H1 (cell line): Measurements from ENCODE around the gene ZBTB49. TPM values are rescaled to one million over a fixed set of nuclear protein-coding genes. Genes with fewer than 3 reads are reported as not detected.

Experiments
- CTCF ChIA-PET: fragments of 300-600 bp; sonication (Branson Sonifier 250); formaldehyde crosslinking; loops from one replicate; lab custom pipeline; 2021; ENCODE audit not compliant: partially characterized antibody; lab: Charles Lee
- POLR2A ChIA-PET: fragments of 300-600 bp; sonication (Branson Sonifier 250); formaldehyde crosslinking; loops from one replicate; lab custom pipeline; 2021; ENCODE audit warnings: inconsistent platforms; ENCODE audit not compliant: partially characterized antibody; lab: Charles Lee
- DNase-seq, 2 experiments: peaks; one replicate each; pipeline versions ENCODE4 v3.0.0 to v3.0.0-alpha.2; 2010 to 2022; ENCODE audit warnings: low spot score in 2 of 2, low read depth in 1 of 2, mixed read lengths in 1 of 2
- FAIRE-seq: peaks from 2 replicates; lab custom pipeline; 2011; peaks lifted over from hg19 to GRCh38; lab: Jason Lieb, UNC
- H2AFZ ChIP-seq: 2 replicates; pipeline ENCODE4 v1.8.1; 2012; ENCODE audit warnings: low read length, inconsistent platforms
- H2AK5ac ChIP-seq: 2 replicates; pipeline ENCODE4 v1.6.1; 2013; ENCODE audit warnings: low read depth, low read length
- H2BK120ac ChIP-seq: replicated peaks from 2 replicates; pipeline ENCODE3; 2013; ENCODE audit warnings: low read depth, low read length, inconsistent platforms
- H2BK12ac ChIP-seq: 2 replicates; pipeline ENCODE4 v1.6.1; 2013; ENCODE audit warnings: low read depth, low read length
- H2BK15ac ChIP-seq: 2 replicates; pipeline ENCODE4 v1.6.1; 2013; ENCODE audit warnings: low read length
- H2BK20ac ChIP-seq: 2 replicates; pipeline ENCODE4 v1.6.1; 2013; ENCODE audit warnings: low read length
- H2BK5ac ChIP-seq: 2 replicates; pipeline ENCODE4 v1.6.1; 2013; ENCODE audit warnings: low read depth, low read length
- H3K14ac ChIP-seq: 2 replicates; pipeline ENCODE4 v1.6.1; 2013; ENCODE audit warnings: inconsistent platforms; ENCODE audit not compliant: insufficient read length
- H3K18ac ChIP-seq: 2 replicates; pipeline ENCODE4 v1.6.1; 2013; ENCODE audit warnings: low read length; ENCODE audit errors: extremely low read depth
- H3K23ac ChIP-seq: 2 replicates; pipeline ENCODE4 v1.6.1; 2013; ENCODE audit warnings: inconsistent platforms; ENCODE audit not compliant: insufficient read length
- H3K23me2 ChIP-seq: 2 replicates; pipeline ENCODE4 v1.6.1; 2013; ENCODE audit warnings: low read depth, low read length
- H3K27ac ChIP-seq: 2 replicates; pipeline ENCODE4 v1.6.1; 2011; ENCODE audit warnings: low read depth, low read length, inconsistent platforms
- H3K27me3 ChIP-seq, 4 experiments: replicated peaks in 1 of 4; 1 replicate in 1 of 4; 2 replicates in 3 of 4; pipeline versions ENCODE4 v1.6.1 to v1.8.1; 2011 to 2013; ENCODE audit warnings: low read length in 3 of 4, mild to moderate bottlenecking in 3 of 4, inconsistent platforms in 2 of 4, mixed read lengths in 2 of 4, moderate library complexity in 1 of 4; ENCODE audit not compliant: control insufficient read depth in 3 of 4, insufficient read depth in 3 of 4; ENCODE audit errors: extremely low read depth in 1 of 4
- H3K36me3 ChIP-seq, 4 experiments: 2 replicates each; pipeline versions ENCODE4 v1.6.1 to v1.8.1; 2011 to 2013; ENCODE audit warnings: mild to moderate bottlenecking in 4 of 4, low read length in 3 of 4, moderate library complexity in 2 of 4, control low read depth in 1 of 4, inconsistent platforms in 1 of 4; ENCODE audit not compliant: insufficient read depth in 4 of 4, control insufficient read depth in 2 of 4
- H3K4ac ChIP-seq: replicated peaks from 2 replicates; pipeline ENCODE3; 2013; ENCODE audit warnings: low read length, low read depth, mixed read lengths, inconsistent platforms; ENCODE audit not compliant: insufficient read length
- H3K4me1 ChIP-seq, 4 experiments: replicated peaks in 1 of 4; 1 replicate in 1 of 4; 2 replicates in 3 of 4; pipeline versions ENCODE4 v1.6.1 to v1.8.1; 2011 to 2013; ENCODE audit warnings: low read length in 3 of 4, inconsistent platforms in 2 of 4, mixed read lengths in 1 of 4; ENCODE audit not compliant: insufficient read depth in 4 of 4, control insufficient read depth in 3 of 4
- H3K4me2 ChIP-seq, 2 experiments: 2 replicates each; pipeline versions ENCODE4 v1.6.1 to v1.8.1; 2011 to 2013; ENCODE audit warnings: low read depth in 2 of 2, low read length in 2 of 2, control low read depth in 1 of 2, inconsistent platforms in 1 of 2, mild to moderate bottlenecking in 1 of 2; ENCODE audit not compliant: insufficient read depth in 1 of 2
- H3K4me3 ChIP-seq, 4 experiments: fragments of 200-600, 300-600 bp in 1 of 4; sonication (generic), shearing (Covaris generic), sonication (Bioruptor Twin) in 1 of 4; 2 replicates each; pipeline versions ENCODE4 v1.5.1 to v1.8.1; 2011 to 2016; ENCODE audit warnings: low read length in 4 of 4, low read depth in 3 of 4, control low read depth in 2 of 4, inconsistent platforms in 2 of 4, mild to moderate bottlenecking in 2 of 4, mixed read lengths in 1 of 4, moderate library complexity in 1 of 4; ENCODE audit not compliant: insufficient read depth in 2 of 4; ENCODE audit errors: extremely low read depth in 1 of 4
- H3K56ac ChIP-seq: replicated peaks from 2 replicates; pipeline ENCODE3; 2013; ENCODE audit warnings: low read depth, mild to moderate bottlenecking, mixed read lengths, low read length, inconsistent platforms; ENCODE audit not compliant: insufficient read length
- H3K79me1 ChIP-seq: 2 replicates; pipeline ENCODE4 v1.6.1; 2013; ENCODE audit warnings: low read depth, low read length, control low read depth
- H3K79me2 ChIP-seq, 2 experiments: 2 replicates each; pipeline versions ENCODE4 v1.6.1 to v1.8.1; 2012 to 2013; ENCODE audit warnings: low read length in 2 of 2, mild to moderate bottlenecking in 2 of 2, inconsistent platforms in 1 of 2; ENCODE audit not compliant: insufficient read depth in 2 of 2, control insufficient read depth in 1 of 2
- H3K9ac ChIP-seq, 4 experiments: replicated peaks in 1 of 4; 1 replicate in 1 of 4; 2 replicates in 3 of 4; pipeline versions ENCODE4 v1.6.1 to v1.8.1; 2011 to 2013; ENCODE audit warnings: low read depth in 3 of 4, low read length in 3 of 4, control low read depth in 2 of 4, mild to moderate bottlenecking in 2 of 4, moderate library complexity in 2 of 4, inconsistent platforms in 1 of 4; ENCODE audit errors: extremely low read depth in 1 of 4
- H3K9me3 ChIP-seq, 2 experiments: 2 replicates each; pipeline versions ENCODE4 v1.6.1 to v1.8.1; 2012 to 2013; ENCODE audit warnings: mild to moderate bottlenecking in 2 of 2, moderate library complexity in 2 of 2, control low read depth in 1 of 2, inconsistent platforms in 1 of 2, low read depth in 1 of 2, low read length in 1 of 2, mixed read lengths in 1 of 2; ENCODE audit not compliant: insufficient read depth in 2 of 2
- H4K20me1 ChIP-seq, 2 experiments: replicated peaks in 1 of 2; 2 replicates each; pipeline versions ENCODE3 to v1.8.1; 2011 to 2013; ENCODE audit warnings: inconsistent platforms in 2 of 2, low read length in 2 of 2, mild to moderate bottlenecking in 1 of 2; ENCODE audit not compliant: insufficient read depth in 2 of 2, control insufficient read depth in 1 of 2
- H4K5ac ChIP-seq: 2 replicates; pipeline ENCODE4 v1.6.1; 2013; ENCODE audit warnings: low read length, low read depth, mixed read lengths, inconsistent platforms; ENCODE audit not compliant: insufficient read length
- H4K8ac ChIP-seq: 2 replicates; pipeline ENCODE4 v1.8.0; 2013; ENCODE audit warnings: mild to moderate bottlenecking, moderate library complexity, low read length, inconsistent platforms; ENCODE audit not compliant: insufficient read depth; ENCODE audit errors: extremely low read depth
- H4K91ac ChIP-seq: replicated peaks from 2 replicates; pipeline ENCODE3; 2013; ENCODE audit warnings: low read length, mixed read lengths, inconsistent platforms; ENCODE audit not compliant: insufficient read length
- BACH1 ChIP-seq: IDR thresholded peaks from 2 replicates; pipeline ENCODE4 v1.6.1; 2012; ENCODE audit warnings: low read length, improper control_type of control experiment
- RBBP5 ChIP-seq: IDR thresholded peaks from 2 replicates; pipeline ENCODE4 v1.7.1; 2012; ENCODE audit warnings: low read depth, mild to moderate bottlenecking, inconsistent platforms, low read length, moderate library complexity, borderline replicate concordance
- SP2 ChIP-seq: IDR thresholded peaks from 2 replicates; pipeline ENCODE4 v1.6.1; 2012; ENCODE audit warnings: mild to moderate bottlenecking, low read length, inconsistent platforms
- WGBS, 2 experiments: shearing (Covaris generic) in 1 of 2; methylation state at CpG; one replicate each; pipeline versions ENCODE4 v1.1.6 to v1.1.7; 2013 to 2015; ENCODE audit warnings: low lambda C conversion rate in 2 of 2, mixed read lengths in 2 of 2, inconsistent platforms in 1 of 2, low coverage in 1 of 2, missing lambda C conversion rate in 1 of 2; ENCODE audit not compliant: insufficient replicate concordance in 2 of 2, insufficient coverage in 1 of 2, insufficient read length in 1 of 2; ENCODE audit errors: extremely low coverage in 1 of 2, missing lambda C conversion rate in 1 of 2; 5-methylcytosine and 5-hydroxymethylcytosine counted together
- polyA plus RNA-seq, 7 experiments: library from polyadenylated mRNA; depleted of rRNA in 3 of 7; stranded (reverse) in 5 of 7; unstranded in 2 of 7; fragments of >200 nt in 5 of 7; fragments of 200-250 nt in 2 of 7; gene quantifications; 1 replicate in 5 of 7; 2 replicates in 1 of 7; 4 replicates in 1 of 7; pipeline versions ENCODE4 v1.2.1 to v1.2.3, GENCODE V29; 2011 to 2013; ENCODE audit warnings: missing spikeins in 2 of 7, mixed read lengths in 2 of 7
- total RNA-seq: library from RNA; stranded (reverse); fragmentation: NEBNext Ultra II Directional; extraction: Animal tissue kit (Norgen Biotek cat#: 25700); gene quantifications from 2 replicates; pipeline ENCODE4 v1.2.1, GENCODE V29; 2021

ZBTB49 gene
- total and polyA plus RNA-seq, 2 of the 8 experiments (the other 6 are each of a cell fraction or from before 2014, with no cell fraction given): 4.2 to 6.8 TPM

DNA sequence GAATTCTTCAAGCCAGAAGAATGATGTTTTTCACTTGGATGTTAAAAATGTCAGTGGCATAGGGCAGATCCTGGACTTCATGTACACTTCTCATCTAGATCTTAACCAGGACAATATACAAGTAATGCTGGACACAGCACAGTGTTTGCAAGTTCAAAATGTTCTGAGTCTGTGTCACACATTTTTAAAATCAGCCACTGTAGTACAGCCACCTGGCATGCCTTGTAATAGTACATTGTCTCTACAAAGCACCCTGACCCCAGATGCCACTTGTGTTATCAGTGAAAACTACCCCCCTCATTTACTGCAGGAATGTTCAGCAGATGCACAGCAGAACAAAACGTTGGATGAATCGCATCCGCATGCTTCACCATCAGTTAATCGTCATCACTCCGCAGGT, 11.9 kb downstream of the ZBTB49 start:
- no peak overlapping the region for H3K4ac ChIP-seq
- no peak overlapping the region for H3K4me3 ChIP-seq
- no peak overlapping the region for H2BK120ac ChIP-seq
- no peak overlapping the region for H2BK12ac ChIP-seq
- H3K18ac ChIP-seq: no peak overlapping the region
- no peak overlapping the region for H2AK5ac ChIP-seq
- peaks cover 0 to 7% of the 10 kb centered on the region in 2 experiments; a peak in 1 of 4 replicates for H3K79me2 ChIP-seq
- no peaks in the 10 kb centered on the region for H3K23me2 ChIP-seq
- H3K4me1 ChIP-seq: no peaks in the 10 kb centered on the region
- no peak overlapping the region for H4K8ac ChIP-seq
- no peak overlapping the region for H3K14ac ChIP-seq
- H2BK20ac ChIP-seq: no peak overlapping the region
- H3K9me3 ChIP-seq: no peaks in the 10 kb centered on the region
- no peak overlapping the region for H2BK15ac ChIP-seq
- no peak overlapping the region for H2AFZ ChIP-seq
- no peak for FAIRE-seq
- H3K56ac ChIP-seq: no peak overlapping the region
- H3K79me1 ChIP-seq: no peaks in the 10 kb centered on the region; the same call in 1 of the 2 replicates
- no peak for DNase-seq
- no peak overlapping the region; the same call in 1 of the 2 replicates for H2BK5ac ChIP-seq
- H3K23ac ChIP-seq: no peak overlapping the region
- H3K27me3 ChIP-seq: no peaks in the 10 kb centered on the region
- POLR2A ChIA-PET: no interaction called here
- no peak overlapping the region for H3K27ac ChIP-seq
- peaks cover 0 to 17% (median 9%) of the 10 kb centered on the region in 4 experiments; a peak in 7 of 8 replicates for H3K36me3 ChIP-seq
- peaks cover 2% of the 10 kb centered on the region in 2 experiments for H4K20me1 ChIP-seq
- TF ChIP-seq RBBP5 (no peak), BACH1 (no peak), SP2 (no peak)
- no peak overlapping the region for H3K4me2 ChIP-seq
- WGBS, 2 experiments: 87% methylated on average over 5 of the region's 5 CpGs; no CpG with 5 or more reads in 1 of the 2 experiments
- CTCF ChIA-PET: no interaction called here
- no peak overlapping the region for H3K9ac ChIP-seq
- H4K5ac ChIP-seq: no peak overlapping the region
- no peak overlapping the region for H4K91ac ChIP-seq
